NCI-H2081 (cell line): ENCODE data around the gene ZKSCAN2.

Experiments
- DNase-seq, 2 experiments: peaks; one replicate each; lab custom pipeline; 2025; lab: John Stamatoyannopoulos, UW

Gene ZKSCAN2

DNA sequence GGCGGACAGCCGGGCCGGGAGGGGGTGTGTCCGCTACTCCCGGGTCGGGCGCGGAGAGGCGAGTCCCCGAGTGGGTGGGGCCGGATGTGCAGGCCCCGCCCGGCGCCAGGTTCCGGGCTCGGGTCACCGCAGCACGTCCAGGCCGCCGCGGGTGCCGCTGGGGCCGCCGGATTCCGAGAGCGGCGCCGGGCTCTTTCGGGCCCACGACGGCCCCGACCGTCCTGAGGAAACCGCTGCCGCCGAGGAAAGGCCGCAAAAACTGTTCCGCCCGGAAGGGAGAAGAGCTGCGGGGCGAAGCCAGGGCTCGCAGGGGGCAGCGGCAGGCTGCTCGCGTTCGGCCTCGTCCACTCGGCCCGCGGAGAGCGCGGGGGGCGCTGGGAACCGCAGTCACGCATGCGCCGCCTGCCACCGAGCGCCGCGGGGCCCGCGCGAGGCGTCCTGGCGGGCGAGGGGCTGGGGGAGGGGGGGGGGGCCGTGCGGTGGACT is at the start of gene ZKSCAN2:
ZKSCAN2 (minus strand) TSS at position 376 of the 486 bp plus-strand sequence. CDS start 718 bp downstream, outside the sequence.
- peak; percentile 74 to 85 for DNase-seq

GRCh38 chr16:25299792-25300590 is 42.3 kb upstream of the ZKSCAN2 start:
- DNase-seq, result no peak

- no peak for DNase-seq
These were observed 40.7 kb upstream of the ZKSCAN2 start for GRCh38 chr16:25298165-25298872.

- no peak for DNase-seq
These were observed 39.6 kb upstream of the ZKSCAN2 start for GRCh38 chr16:25297151-25297787.

- DNase-seq, result no peak
These were observed 33.9 kb upstream of the ZKSCAN2 start for GRCh38 chr16:25291580-25291979.

- DNase-seq, result no peak
These were observed 31.8 kb upstream of the ZKSCAN2 start for GRCh38 chr16:25289466-25289865.

- no peak for DNase-seq
These were observed 21.8 kb upstream of the ZKSCAN2 start for GRCh38 chr16:25279491-25279890.

DNA sequence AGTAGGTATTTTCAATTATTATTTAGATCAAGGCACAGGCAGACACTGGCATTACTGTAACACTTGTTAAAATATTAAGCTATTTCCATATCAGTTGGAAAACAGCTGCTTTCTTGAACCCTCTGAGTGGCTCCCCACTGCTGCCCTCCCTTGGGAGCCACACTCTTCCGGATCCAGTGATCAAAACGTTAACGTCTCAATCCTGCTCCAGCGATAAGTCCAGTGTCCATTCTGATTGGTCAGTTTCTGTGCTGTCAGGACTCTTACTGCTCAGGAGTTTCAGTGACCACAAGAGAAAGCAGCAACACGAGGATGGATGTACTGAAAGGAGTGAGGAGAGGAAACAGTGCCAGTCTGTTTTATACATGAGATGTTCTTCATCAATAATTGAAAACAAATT is 13.8 kb upstream of the ZKSCAN2 start:
- no peak for DNase-seq

GRCh38 chr16:25270577-25270976 is 12.9 kb upstream of the ZKSCAN2 start:
- DNase-seq, result peak in 1 of 2 experiments; percentile 57

GRCh38 chr16:25269879-25270278 is 12.2 kb upstream of the ZKSCAN2 start:
- DNase-seq, result no peak

GRCh38 chr16:25265968-25266367 is 8.3 kb upstream of the ZKSCAN2 start:
- DNase-seq, result no peak

DNA sequence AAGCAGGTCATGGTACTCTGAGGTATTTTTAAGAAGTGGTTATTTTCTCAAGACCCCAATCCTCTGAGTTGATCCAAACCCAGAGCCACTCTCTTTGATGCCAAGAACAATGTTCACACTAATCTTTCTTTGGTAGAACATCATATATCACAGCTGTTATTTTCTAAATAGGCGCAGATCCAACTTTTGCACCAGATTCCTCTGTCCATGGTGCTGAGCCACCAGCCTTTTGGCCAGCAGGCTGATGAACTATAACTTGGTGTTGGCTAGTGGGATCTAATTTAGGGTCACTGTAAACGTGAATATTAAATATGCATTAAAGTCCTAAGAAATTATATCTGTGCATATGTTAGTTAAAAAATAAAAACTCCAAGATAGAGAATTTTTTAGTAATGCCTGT is 7.0 kb upstream of the ZKSCAN2 start:
- DNase-seq, result no peak

DNA sequence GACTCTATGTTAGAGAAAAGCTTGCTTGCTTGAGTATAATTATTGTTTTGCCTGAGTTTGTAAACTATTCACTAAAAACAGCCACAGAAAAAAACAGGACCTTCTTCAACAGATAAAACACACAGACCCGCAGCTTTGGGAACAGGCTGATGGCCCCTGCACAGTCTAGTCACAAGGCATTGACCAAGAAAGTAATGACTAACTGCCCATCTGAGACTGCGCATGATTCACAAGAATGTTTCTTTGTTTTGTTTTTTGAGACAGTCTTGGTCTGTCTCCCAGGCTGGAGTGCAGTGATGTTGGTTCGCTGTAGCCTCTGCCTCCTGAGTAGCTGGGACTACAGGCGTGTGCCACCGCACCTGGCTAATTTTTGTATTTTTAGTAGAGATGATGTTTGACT is 2.8 kb upstream of the ZKSCAN2 start:
- DNase-seq, result no peak

DNA sequence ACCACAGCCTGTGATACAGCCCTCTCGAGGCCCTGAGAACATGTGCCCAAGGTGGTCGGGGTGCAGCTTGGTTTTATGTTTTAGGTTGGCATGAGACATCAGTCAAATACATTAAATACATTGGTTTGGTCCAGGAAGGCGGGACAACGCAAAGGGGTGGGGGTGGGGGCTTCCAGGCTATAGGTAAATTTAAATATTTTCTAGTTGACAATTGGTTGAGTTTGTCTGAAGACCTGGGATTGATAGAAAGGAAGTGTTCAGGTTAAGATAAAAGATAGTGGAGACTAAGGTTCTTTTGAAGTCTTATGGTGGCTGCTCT is 1.2 kb upstream of the ZKSCAN2 start:
- no peak for DNase-seq

DNA sequence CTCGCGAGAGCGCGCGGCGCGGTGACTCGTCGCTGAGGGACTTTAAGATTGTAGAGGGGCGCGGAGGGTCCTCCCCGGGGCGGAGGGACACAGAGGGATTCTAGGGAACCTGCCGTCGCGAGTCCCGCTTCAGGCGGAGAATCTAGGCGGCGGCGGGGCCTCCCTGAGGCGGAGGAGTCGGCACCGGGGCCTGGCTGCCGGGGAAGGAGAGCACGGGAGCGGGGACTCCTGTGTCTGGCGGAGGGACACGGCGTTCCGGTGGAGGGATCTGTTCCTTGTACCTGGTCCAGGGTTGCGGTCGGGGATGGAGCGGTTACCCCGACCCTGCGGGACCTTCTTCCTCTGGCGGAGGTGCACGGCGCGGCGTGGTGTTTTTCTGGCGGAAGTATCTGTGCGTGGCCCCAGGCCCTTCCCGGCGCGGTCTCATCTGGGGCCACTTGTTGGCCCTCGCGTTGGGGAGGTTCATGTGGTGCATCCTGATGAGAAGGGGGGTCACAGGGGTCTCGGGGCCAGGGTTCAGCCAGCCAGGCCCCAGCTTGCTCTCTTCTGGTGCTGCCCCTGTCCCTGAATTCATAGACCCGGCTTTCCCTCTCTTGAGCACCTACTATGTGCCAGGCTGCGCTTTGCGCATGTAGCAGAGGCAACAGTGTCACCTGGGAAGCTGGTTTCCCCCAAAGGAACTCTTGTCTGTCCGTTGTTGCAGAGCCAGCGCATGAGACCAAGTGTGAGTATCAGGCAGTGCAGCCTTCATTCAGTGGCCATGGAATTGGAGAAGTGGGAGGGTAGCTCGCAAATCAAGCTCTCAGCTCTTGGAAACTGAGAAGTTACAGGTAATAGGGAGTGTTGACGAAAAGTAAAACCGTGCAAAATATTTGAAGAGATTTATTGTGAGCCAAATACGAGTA is 563 bp upstream of the ZKSCAN2 start:
- peak; percentile 89 to 95 for DNase-seq

DNA sequence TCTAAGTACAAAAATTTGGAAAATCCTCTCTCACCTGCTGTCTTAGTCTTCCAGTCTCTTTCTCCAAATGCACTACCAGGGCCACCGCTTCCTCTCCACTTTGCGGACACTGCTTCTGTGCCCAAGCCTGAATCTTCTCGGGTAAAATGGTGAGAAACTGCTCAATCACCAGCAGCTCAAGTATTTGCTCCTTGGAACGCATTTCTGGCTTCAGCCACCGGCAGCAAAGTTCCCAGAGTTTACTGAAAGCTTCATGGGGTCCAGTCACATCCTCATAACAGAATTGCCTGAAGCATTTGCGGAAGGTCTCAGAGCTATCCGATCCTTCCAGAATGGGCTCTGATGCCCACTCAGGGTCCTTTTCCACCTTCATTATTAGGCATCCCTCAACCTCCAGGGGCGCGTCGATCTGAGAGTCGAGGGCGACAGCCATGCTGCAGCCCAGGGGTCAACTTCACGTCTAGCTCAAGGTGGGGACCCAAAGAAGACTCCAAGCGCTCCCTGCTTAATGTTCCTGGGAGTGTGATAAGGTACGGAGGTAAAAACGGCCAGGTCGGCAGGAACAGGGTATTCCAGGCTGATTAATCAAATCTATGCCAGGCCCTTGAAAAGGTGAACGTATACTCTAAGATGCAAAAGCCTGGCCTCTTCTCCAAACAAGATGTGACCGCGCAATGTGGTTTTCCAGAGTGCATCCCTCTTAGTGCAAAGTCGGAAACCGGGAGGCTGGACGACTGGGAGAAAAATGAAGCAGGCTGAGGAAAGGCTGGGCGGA is 763 bp downstream of the ZKSCAN2 start:
- DNase-seq, result peak; percentile 15 to 22

DNA sequence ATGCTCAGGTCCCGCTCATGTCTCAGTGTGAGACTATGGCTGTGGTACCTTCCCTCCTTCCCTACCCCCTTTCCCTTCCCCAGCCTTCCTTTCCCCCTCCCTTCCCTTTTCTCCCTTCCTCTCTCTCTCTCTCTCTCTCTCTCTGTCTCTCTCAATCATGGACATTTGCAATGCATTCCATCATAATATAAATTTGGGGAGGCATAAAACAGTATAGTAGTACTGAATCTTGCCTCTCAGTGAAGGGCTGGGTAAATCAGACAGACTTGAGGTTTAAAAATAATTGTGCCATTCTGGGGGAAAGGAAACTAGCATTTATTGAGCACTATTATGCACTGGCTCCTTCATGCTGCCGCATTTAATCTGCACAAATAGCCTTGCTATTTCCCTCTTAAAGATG is 4.3 kb downstream of the ZKSCAN2 start:
- DNase-seq, result no peak

GRCh38 chr16:25250467-25250866 is 7.2 kb downstream of the ZKSCAN2 start:
- DNase-seq, result no peak

DNA sequence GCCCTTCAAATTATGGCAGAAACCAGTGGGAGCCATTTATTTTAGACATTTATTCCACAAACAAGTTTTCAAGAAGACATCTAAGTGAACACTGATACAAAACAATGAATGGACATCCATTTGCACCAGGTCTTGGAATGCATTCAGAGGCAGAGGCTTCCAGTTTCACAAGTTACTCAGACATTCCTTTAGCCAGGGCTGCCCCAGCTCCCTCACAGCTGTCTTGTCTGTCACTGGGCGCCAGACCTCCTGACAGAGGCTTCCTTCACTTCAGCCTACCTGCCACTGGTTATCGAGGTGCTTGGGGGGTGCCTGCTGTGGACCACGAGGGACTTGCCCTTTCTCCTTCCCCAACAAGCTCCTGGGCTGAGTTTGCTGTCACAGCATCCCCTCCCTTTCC is 21.7 kb downstream of the ZKSCAN2 start:
- DNase-seq, result no peak

DNA sequence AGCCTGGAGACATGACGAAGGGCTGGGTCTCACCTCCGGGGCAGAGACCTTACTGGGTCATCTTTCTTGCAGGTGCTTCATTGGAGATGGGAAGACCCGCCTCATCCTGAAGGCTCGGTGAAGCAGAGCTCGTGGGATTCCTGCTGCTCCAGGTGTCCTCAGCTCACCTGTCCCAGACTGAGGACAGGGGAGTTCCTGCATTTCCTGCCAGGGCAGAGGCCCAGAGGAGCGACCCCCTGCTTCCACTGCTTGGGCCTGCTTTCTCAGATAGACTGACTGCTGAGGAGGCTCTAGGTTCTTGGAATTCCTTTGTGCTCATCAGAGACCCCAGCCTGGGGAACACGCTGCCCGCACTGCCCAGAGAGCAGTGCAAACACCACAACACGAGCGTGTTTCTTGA is 29.3 kb downstream of the ZKSCAN2 start:
- DNase-seq, result no peak

DNA sequence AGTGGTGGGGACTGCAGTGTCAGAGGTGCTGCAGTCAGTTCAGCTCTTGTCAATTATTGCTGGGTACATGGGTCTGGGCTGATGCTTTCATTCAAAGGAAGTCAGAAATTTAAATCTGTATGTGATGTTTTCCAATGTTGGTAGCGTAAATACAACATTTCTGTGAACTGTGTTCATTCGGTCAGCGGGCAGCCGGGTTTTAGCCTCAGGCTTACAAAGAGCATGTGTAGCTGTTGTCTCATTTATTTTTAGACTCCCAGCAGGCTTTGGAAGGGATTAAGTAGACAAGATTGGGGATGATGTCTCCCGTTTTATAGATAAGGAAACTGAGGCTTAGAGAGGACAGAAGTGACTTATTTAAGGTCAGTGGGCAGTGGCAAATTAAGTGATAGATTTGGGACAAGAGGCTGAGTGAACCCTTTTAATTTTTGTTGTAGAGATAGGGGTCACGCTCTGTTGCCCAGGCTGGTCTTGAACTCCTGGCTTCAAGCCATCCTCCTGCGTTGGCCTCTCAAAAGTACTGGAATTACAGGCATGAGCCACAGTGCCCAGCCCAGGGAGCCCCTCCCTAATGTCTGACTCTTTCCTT is 32.8 kb downstream of the ZKSCAN2 start:
- no peak for DNase-seq
